ENCODE data around the gene HTD2. TPM values are rescaled to one million over a fixed set of nuclear protein-coding genes. Genes with fewer than 3 reads are reported as not detected.

The HTD2 gene
- polyA plus RNA-seq, 1 of the 3 experiments (the other 2 are of a cell fraction): 3.0 TPM

DNA sequence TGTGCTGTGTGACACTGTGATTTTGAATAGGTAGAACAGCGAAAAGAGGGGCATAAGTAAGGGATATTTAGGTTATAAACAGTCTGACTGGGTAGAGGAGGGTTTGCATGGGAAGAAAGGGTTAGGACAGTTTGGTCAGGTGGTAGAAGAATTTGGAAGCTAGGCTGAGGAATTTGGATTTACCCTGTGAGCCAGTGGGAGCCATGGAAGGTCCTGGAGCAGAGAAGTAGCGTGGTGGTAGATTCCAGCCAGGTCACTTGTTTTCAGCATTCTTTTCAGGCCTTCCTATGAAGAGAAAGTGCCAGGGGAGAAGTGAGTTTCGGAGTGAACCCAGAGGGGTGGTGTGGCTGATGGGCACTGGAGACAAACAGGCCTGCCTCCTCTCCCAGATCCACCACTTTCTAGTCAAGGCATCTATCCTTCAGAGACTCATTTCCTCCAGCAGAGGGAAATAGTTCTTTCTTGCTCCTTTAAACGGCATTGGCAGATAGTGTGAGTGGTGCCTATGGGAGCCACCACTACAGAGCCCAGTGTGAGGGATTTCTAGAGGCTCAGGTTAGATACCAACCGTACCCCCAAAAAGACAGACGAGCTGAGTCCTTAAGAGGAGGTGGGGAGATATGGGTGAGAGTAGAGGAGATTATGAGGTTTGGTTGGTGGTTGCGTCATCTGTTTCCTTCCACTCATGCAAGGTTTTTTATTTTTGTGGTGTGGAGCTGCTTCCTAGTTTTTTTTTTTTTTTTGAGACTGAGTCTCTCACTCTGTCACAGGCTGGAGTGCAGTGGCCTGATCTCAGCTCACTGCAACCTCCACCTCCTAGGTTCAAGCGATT lies 47.6 kb downstream of the HTD2 start:
- no peaks in the 10 kb centered on the region for H3K9me3 ChIP-seq
- no peaks in the 10 kb centered on the region for H3K27me3 ChIP-seq (ENCODE audit: insufficient read depth)
- H3K36me3 ChIP-seq (replicated peaks in 1 of 2; ENCODE audit: control insufficient read depth in 1 of 2, insufficient read depth in 2 of 2, low read length in 1 of 2): no peaks in the 10 kb centered on the region
- peaks cover 0 to 7% of the 10 kb centered on the region in 2 experiments; a peak in 1 of 4 replicates for H3K4me1 ChIP-seq (ENCODE audit: control insufficient read depth in 1 of 2, insufficient read depth in 2 of 2, low read depth in 1 of 2, low read length in 1 of 2)
- ChIA-PET POLR2A (no interaction called here), CTCF (interaction anchor here (0.8 kb wide), 1 partner anchor 46 kb away, joined by 3 read pairs; no protein-coding TSS in a partner anchor)
- no peaks in the 10 kb centered on the region for H3F3A ChIP-seq (replicated peaks; ENCODE audit: insufficient read depth)
- H2AFZ ChIP-seq (ENCODE audit: low read depth): no peak overlapping the region
- H4K20me1 ChIP-seq (ENCODE audit: insufficient read depth): no peaks in the 10 kb centered on the region
- no peaks in the 10 kb centered on the region for H3K9me2 ChIP-seq
- 94% methylated on average over 8 of the region's 8 CpGs for WGBS (ENCODE audit: low lambda C conversion rate)
- no peak overlapping the region for H3K4me3 ChIP-seq (ENCODE audit: low read depth in 2 of 2, low read length in 1 of 2)
- no peak overlapping the region for H3K4me2 ChIP-seq
- no peak overlapping the region for H3K27ac ChIP-seq (ENCODE audit: low read depth in 2 of 2, low read length in 1 of 2)
- TF ChIP-seq, protein P1, sequence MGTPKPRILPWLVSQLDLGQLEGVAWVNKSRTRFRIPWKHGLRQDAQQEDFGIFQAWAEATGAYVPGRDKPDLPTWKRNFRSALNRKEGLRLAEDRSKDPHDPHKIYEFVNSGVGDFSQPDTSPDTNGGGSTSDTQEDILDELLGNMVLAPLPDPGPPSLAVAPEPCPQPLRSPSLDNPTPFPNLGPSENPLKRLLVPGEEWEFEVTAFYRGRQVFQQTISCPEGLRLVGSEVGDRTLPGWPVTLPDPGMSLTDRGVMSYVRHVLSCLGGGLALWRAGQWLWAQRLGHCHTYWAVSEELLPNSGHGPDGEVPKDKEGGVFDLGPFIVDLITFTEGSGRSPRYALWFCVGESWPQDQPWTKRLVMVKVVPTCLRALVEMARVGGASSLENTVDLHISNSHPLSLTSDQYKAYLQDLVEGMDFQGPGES (IDR thresholded peaks at IDR 0.05; ENCODE audit: low read depth, low read length): no peak
- TF ChIP-seq, protein P2, sequence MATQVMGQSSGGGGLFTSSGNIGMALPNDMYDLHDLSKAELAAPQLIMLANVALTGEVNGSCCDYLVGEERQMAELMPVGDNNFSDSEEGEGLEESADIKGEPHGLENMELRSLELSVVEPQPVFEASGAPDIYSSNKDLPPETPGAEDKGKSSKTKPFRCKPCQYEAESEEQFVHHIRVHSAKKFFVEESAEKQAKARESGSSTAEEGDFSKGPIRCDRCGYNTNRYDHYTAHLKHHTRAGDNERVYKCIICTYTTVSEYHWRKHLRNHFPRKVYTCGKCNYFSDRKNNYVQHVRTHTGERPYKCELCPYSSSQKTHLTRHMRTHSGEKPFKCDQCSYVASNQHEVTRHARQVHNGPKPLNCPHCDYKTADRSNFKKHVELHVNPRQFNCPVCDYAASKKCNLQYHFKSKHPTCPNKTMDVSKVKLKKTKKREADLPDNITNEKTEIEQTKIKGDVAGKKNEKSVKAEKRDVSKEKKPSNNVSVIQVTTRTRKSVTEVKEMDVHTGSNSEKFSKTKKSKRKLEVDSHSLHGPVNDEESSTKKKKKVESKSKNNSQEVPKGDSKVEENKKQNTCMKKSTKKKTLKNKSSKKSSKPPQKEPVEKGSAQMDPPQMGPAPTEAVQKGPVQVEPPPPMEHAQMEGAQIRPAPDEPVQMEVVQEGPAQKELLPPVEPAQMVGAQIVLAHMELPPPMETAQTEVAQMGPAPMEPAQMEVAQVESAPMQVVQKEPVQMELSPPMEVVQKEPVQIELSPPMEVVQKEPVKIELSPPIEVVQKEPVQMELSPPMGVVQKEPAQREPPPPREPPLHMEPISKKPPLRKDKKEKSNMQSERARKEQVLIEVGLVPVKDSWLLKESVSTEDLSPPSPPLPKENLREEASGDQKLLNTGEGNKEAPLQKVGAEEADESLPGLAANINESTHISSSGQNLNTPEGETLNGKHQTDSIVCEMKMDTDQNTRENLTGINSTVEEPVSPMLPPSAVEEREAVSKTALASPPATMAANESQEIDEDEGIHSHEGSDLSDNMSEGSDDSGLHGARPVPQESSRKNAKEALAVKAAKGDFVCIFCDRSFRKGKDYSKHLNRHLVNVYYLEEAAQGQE (IDR thresholded peaks at IDR 0.05; ENCODE audit: low read depth, low read length): no peak
- no peak for TF ChIP-seq NFIC (IDR thresholded peaks at IDR 0.05; ENCODE audit: borderline replicate concordance)
- TF ChIP-seq NRF1 (IDR thresholded peaks at IDR 0.05; ENCODE audit: low read depth, low read length): no peak
- TF ChIP-seq EZH2phosphoT487 (IDR thresholded peaks at IDR 0.05; ENCODE audit: borderline replicate concordance, low read depth): no peak
- TF ChIP-seq, protein P3, sequence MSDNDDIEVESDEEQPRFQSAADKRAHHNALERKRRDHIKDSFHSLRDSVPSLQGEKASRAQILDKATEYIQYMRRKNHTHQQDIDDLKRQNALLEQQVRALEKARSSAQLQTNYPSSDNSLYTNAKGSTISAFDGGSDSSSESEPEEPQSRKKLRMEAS (IDR thresholded peaks at IDR 0.05; ENCODE audit: low read depth): no peak
- no peak for DNase-seq
- no peak overlapping the region for H3K9ac ChIP-seq
- H3K79me2 ChIP-seq (ENCODE audit: insufficient read depth): peaks cover 6% of the 10 kb centered on the region; the same call in 1 of the 2 replicates

DNA sequence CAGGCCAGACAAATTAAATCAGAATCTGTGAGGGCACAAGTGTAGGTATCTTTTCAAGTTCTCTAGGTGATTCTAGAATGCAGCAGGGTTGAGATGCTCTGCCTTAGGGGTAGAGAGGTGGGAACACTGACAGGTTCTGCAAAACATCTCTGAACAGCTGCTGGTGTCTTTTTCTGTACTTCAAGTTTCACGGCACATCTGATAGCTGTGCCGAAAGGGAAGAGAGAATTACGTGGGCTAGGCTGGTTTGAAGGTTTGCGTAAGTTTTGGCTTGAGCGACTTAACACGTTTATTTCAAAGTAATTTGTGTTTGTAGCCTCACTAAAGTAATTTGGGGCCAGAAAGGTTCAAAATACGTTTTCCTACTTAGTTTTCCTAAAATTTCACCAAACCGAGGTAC lies 48.9 kb downstream of the HTD2 start:
- CTCF ChIA-PET: no interaction called here
- TF ChIP-seq, protein P4, sequence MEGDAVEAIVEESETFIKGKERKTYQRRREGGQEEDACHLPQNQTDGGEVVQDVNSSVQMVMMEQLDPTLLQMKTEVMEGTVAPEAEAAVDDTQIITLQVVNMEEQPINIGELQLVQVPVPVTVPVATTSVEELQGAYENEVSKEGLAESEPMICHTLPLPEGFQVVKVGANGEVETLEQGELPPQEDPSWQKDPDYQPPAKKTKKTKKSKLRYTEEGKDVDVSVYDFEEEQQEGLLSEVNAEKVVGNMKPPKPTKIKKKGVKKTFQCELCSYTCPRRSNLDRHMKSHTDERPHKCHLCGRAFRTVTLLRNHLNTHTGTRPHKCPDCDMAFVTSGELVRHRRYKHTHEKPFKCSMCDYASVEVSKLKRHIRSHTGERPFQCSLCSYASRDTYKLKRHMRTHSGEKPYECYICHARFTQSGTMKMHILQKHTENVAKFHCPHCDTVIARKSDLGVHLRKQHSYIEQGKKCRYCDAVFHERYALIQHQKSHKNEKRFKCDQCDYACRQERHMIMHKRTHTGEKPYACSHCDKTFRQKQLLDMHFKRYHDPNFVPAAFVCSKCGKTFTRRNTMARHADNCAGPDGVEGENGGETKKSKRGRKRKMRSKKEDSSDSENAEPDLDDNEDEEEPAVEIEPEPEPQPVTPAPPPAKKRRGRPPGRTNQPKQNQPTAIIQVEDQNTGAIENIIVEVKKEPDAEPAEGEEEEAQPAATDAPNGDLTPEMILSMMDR (IDR thresholded peaks at IDR 0.05): no peak
- TF ChIP-seq, protein P3 (IDR thresholded peaks at IDR 0.05; ENCODE audit: low read depth): no peak
- TF ChIP-seq RAD21 (IDR thresholded peaks at IDR 0.05; ENCODE audit: low read length): no peak
- no peak for TF ChIP-seq SMC3 (IDR thresholded peaks at IDR 0.05; ENCODE audit: low read depth, low read length)
- TF ChIP-seq, protein P5, sequence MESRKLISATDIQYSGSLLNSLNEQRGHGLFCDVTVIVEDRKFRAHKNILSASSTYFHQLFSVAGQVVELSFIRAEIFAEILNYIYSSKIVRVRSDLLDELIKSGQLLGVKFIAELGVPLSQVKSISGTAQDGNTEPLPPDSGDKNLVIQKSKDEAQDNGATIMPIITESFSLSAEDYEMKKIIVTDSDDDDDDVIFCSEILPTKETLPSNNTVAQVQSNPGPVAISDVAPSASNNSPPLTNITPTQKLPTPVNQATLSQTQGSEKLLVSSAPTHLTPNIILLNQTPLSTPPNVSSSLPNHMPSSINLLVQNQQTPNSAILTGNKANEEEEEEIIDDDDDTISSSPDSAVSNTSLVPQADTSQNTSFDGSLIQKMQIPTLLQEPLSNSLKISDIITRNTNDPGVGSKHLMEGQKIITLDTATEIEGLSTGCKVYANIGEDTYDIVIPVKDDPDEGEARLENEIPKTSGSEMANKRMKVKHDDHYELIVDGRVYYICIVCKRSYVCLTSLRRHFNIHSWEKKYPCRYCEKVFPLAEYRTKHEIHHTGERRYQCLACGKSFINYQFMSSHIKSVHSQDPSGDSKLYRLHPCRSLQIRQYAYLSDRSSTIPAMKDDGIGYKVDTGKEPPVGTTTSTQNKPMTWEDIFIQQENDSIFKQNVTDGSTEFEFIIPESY (IDR thresholded peaks at IDR 0.05; ENCODE audit: borderline replicate concordance, low read depth): no peak
- TF ChIP-seq, protein P1 (IDR thresholded peaks at IDR 0.05; ENCODE audit: low read depth, low read length): no peak
- TF ChIP-seq JUND (IDR thresholded peaks at IDR 0.05): no peak
- no peak for TF ChIP-seq MEF2A (IDR thresholded peaks at IDR 0.05; ENCODE audit: borderline replicate concordance, low read depth)
- TF ChIP-seq FOXM1 (IDR thresholded peaks at IDR 0.05; ENCODE audit: low read depth): no peak
- TF ChIP-seq GATA2 (CRISPR knock-in tag; IDR thresholded peaks at IDR 0.05): no peak

More for the DNA sequence above, 48.9 kb downstream of the HTD2 start:
- H3K9me2 ChIP-seq: no peaks in the 10 kb centered on the region
- no peak for DNase-seq
- H3K4me3 ChIP-seq (ENCODE audit: low read depth in 2 of 2, low read length in 1 of 2): no peak overlapping the region
- H4K20me1 ChIP-seq (ENCODE audit: insufficient read depth): no peaks in the 10 kb centered on the region
- H3K4me2 ChIP-seq: no peak overlapping the region
- no peaks in the 10 kb centered on the region for H3K36me3 ChIP-seq (replicated peaks in 1 of 2; ENCODE audit: control insufficient read depth in 1 of 2, insufficient read depth in 2 of 2, low read length in 1 of 2)
- POLR2A ChIA-PET: no interaction called here
- no peaks in the 10 kb centered on the region for H3K27me3 ChIP-seq (ENCODE audit: insufficient read depth)
- H3K9ac ChIP-seq: no peak overlapping the region
- H3F3A ChIP-seq (replicated peaks; ENCODE audit: insufficient read depth): no peaks in the 10 kb centered on the region
- no peaks in the 10 kb centered on the region for H3K79me2 ChIP-seq (ENCODE audit: insufficient read depth)
- 91% methylated on average over 8 of the region's 8 CpGs for WGBS (ENCODE audit: low lambda C conversion rate)
- no peak overlapping the region for H2AFZ ChIP-seq (ENCODE audit: low read depth)
- H3K27ac ChIP-seq (ENCODE audit: low read depth in 2 of 2, low read length in 1 of 2): no peak overlapping the region
- H3K4me1 ChIP-seq (ENCODE audit: control insufficient read depth in 1 of 2, insufficient read depth in 2 of 2, low read depth in 1 of 2, low read length in 1 of 2): peaks cover 0 to 7% of the 10 kb centered on the region in 2 experiments; a peak in 1 of 4 replicates
- no peaks in the 10 kb centered on the region for H3K9me3 ChIP-seq
